GM10847 (cell line): ENCODE data around the gene NKD2.

Source experiments
- POLR2A ChIP-seq: IDR thresholded peaks from 2 replicates; pipeline ENCODE4 v1.6.1; 2011; ENCODE audit not compliant: insufficient read length; ENCODE audit errors: extremely low read depth

The NKD2 gene

DNA sequence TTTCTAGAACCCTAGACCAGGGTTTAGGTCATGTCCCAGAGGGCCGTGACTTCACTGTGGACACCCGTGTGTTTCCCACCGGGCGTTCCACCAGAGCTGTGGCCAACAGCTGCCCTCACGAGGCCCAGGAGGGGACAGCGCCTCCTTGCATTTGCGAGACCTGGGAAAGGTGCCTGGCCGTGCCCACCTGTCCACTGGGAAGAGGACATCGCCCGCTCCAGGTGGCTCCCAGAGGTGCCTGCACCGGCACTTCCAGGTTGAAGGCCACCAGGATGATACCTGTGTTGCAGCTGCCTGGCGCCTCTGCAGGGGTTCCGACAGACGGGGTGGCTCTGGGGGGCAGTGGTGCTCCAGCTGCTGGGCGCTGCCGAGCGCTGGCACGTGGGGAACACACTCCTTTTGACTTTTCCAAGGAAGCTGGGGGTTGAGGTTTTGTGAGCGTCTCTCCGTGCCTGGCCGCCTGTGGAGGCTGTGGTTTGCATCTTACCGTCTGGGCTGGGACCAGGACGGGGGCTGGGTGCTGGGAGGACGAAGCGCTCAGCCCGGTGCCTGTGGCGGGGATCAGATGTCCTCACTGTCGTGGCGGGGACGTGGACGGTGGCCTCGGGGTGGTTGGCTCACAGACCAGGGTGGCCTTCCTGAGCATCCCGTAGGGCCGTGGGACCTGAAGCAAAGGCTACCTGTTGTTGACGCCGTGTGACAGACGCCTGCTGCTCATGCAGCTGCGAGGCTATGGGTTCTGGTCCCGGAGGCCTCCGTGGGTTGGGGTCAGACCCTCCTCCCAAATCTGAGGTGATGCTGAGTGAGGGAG is 19.2 kb downstream of the NKD2 start:
- TF ChIP-seq POLR2A = no peak

DNA sequence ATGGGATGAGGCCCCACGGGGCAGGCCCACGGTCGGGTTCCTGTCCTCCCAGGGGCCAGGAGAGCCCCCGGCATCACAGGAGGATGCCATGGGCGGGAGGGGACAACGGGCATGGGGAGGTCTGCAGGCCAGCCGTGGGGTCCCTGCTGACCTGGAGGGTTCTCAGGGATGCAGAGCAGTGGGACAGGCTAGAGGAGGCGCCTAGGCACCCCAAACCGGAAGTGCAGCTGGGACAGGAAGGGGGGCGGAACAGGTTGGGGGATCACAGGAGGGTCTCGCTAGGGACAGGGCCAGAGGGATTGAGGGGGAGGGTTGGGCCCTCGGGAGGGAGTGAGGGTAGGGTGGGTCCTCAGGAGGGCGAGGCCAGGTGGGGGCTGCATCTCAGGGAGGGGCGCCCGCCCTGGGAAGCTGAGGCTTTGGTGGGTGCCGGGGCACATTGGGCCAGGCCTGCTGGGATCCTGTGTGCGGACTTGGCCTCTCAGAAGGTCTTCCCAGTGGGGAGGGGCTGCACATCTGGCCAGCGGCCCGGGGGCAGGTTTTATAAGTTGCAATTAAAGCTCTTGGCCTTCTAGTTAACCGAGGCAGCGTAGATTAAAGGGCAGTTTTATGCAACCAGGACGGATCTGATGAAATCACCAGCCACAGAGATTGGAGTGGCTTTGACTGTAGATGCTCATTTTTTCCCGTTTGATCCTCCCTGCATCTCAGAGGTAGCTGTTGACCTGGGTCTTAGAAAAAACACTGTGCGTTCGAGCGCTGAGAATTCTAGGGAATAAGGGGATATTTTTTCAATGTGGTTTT is 20.1 kb downstream of the NKD2 start:
- no peak for TF ChIP-seq POLR2A

- TF ChIP-seq POLR2A = no peak
These were observed 20.8 kb downstream of the NKD2 start for GRCh38 chr5:1029282-1029944.

- TF ChIP-seq POLR2A = no peak
These were observed 21.5 kb downstream of the NKD2 start for GRCh38 chr5:1029945-1030625.

DNA sequence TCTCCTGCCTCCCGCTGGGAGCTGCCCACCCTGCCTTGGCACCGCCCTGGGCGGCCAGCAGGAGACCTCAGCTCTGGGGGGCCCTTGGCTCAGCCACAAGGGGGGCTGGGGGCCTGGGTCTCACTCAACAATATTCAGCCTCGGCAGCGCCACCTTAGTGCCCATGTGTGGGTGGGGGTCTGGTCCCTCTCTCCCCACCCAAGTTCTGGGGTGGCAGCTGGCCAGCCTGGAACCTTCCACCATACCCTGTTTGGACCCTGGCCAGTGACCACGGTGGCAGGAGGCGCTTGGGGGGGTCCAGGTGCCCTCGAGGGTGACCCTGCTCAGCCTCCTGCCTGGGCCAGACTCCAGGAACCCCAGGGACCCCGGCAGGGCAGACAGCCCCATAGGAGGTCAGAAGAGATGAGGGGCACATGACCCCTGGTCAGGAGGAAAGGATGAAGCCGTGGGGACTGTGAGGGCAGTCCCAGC is 22.2 kb downstream of the NKD2 start:
- no peak for TF ChIP-seq POLR2A

DNA sequence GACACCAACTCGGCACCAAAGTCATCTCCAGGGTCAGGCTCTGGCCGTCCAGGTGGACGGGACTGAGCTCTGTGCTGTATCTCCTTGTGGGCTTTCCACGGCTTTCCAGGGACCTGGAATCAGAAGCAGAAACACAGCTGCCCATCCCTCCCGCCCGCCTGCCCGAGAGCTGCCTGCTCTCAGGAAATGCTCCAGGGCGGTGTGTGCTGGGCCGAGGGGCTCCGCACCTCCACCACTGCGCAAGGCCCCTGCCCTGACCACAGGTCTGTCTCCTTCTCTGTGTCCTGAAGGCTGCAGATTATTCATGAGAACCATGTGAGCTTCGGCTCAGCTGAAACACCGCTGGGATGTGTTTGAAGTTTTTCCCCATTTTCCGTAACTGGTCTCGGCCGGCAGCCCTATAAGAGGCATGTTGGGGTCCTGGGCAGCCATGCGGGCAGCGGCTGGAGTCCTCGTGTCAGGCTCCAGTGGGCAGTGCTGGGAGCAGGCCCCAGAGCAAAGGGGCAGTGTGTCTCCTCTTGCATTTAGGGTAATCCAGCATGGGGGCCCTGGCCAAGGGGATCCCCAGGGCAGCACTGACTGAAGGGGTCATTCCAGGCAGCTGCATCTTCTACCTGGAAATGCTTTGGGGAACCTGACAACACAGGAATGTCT is 22.8 kb downstream of the NKD2 start:
- no peak for TF ChIP-seq POLR2A

- no peak for TF ChIP-seq POLR2A
These were observed 23.4 kb downstream of the NKD2 start for GRCh38 chr5:1032011-1032410.

DNA sequence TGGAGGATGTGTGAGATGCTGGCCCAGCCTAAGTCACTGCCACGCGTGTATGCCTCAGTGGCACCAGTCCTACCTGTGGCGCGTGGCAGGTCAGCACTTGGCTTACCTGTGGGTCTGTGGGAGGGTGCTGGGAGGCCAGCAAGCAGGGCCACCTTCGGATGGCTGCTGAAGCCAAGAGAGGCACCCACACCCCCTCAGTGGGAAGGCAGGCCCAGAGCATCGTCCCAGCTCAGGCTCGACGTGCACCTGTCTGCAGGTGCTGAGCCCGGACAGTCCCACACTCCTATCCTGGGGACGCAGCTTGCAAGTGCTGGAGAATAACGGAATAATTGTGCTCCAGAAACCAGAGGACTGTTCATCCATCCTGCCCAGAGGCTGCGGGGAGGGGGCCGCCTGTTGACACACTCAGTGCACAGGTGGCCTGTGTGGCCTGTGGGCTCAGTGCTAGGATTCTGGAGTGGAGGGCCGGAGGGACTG is 24.0 kb downstream of the NKD2 start:
- TF ChIP-seq POLR2A = no peak

DNA sequence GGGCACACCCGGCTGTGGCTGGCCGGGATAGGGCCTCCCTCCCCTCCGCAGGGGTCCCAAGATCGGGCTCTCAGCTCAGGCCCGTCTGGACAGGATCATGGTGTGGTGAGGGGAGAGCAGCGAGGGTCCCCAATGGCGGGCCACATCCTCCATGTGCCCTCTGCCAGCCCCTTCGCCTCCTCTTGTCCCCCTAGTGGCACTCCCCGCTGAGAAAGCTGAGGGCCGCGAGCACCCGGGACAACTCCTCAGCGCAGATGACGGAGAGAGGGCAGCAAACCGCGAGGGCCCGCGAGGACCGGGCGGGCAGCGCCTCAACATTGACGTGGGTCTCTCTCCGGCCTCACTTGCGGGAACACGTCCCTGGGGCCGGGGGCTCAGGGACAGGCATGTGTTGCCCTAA is 24.6 kb downstream of the NKD2 start:
- TF ChIP-seq POLR2A = no peak

DNA sequence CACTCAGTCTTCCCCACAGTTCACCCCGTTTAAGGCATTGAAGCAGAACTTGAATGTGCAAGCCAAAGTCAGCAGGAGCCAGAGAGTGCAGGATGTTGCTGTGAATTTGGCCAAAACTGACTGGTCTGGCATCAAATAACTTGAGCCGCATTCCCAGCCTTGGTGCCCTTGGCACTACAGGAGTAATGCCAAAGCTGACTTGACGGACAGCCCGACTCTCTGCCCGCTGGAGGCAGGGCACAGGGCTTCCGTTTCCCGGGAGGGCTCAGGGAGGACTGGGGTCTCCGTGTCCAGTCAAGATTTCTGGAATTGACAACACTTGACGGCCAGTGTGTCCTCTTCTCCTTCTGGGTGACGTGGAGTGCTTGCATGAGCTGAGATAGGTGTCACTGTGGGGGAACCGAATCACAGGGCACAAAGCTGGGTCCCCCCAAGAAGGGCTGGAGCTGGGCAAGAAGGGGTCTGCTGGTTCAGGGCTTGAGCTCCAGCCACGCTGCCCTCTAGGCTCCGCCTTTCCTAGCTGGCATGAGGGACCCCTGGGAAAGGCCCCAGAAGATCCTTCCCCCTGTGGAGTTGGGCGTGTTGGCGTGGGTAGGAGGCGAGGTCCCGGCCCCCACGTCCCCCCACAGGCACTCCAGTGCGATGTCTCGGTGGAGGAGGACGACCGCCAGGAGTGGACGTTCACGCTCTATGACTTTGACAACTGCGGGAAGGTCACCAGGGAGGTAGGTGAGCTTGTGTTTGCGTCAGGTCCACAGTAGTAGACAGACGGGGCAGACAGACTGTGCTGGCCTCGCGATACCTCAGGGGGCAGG is 25.2 kb downstream of the NKD2 start:
- TF ChIP-seq POLR2A = no peak

GRCh38 chr5:1034421-1034905 is 25.9 kb downstream of the NKD2 start:
- no peak for TF ChIP-seq POLR2A

- TF ChIP-seq POLR2A = no peak
These were observed 26.4 kb downstream of the NKD2 start for GRCh38 chr5:1034986-1035385.
